Measurements from ENCODE around the gene LRP3.
"Not testable (repeated sequence)": the region's sequence is repeated elsewhere in the genome, so short reads cannot be mapped to it uniquely, and the experiment has no call there.

LRP3 gene

GRCh38 chr19:33175886-33176669 is 18.1 kb upstream of the LRP3 start:
- peak; percentile 27 for DNase-seq (ENCODE audit: low spot score)

GRCh38 chr19:33176670-33177416 is 17.3 kb upstream of the LRP3 start:
- DNase-seq (ENCODE audit: low spot score): peak; percentile 94

GRCh38 chr19:33177417-33177979 is 16.6 kb upstream of the LRP3 start:
- DNase-seq (ENCODE audit: low spot score): no peak

- no peak for DNase-seq (ENCODE audit: low spot score)
Observed at GRCh38 chr19:33186431-33187182, 7.5 kb upstream of the LRP3 start.

GRCh38 chr19:33187183-33187540 is 7.0 kb upstream of the LRP3 start:
- DNase-seq (ENCODE audit: low spot score): no peak

- DNase-seq (ENCODE audit: low spot score): no peak
Observed at GRCh38 chr19:33189453-33189852, 4.7 kb upstream of the LRP3 start.

GRCh38 chr19:33191092-33191491 is 3.0 kb upstream of the LRP3 start:
- not testable (repeated sequence) for DNase-seq (ENCODE audit: low spot score)

GRCh38 chr19:33191501-33191900 is 2.6 kb upstream of the LRP3 start:
- no peak for DNase-seq (ENCODE audit: low spot score)

GRCh38 chr19:33192010-33192409 is 2.1 kb upstream of the LRP3 start:
- no peak for DNase-seq (ENCODE audit: low spot score)

GRCh38 chr19:33193269-33193864 is 763 bp upstream of the LRP3 start:
- DNase-seq (ENCODE audit: low spot score): no peak

GRCh38 chr19:33194532-33194885 is 379 bp downstream of the LRP3 start:
- DNase-seq (ENCODE audit: low spot score): no peak

- DNase-seq (ENCODE audit: low spot score): no peak
Observed at GRCh38 chr19:33194886-33195644, 935 bp downstream of the LRP3 start.

- no peak for DNase-seq (ENCODE audit: low spot score)
Observed at GRCh38 chr19:33195645-33196347, 1.7 kb downstream of the LRP3 start.

GRCh38 chr19:33196446-33197193 is 2.5 kb downstream of the LRP3 start:
- no peak for DNase-seq (ENCODE audit: low spot score)

GRCh38 chr19:33197591-33198000 is 3.5 kb downstream of the LRP3 start:
- no peak for DNase-seq (ENCODE audit: low spot score)

GRCh38 chr19:33198169-33198568 is 4.0 kb downstream of the LRP3 start:
- DNase-seq (ENCODE audit: low spot score): no peak

GRCh38 chr19:33199441-33200265 is 5.5 kb downstream of the LRP3 start:
- DNase-seq (ENCODE audit: low spot score): no peak

- DNase-seq (ENCODE audit: low spot score): no peak
Observed at GRCh38 chr19:33201473-33201872, 7.3 kb downstream of the LRP3 start.

- DNase-seq (ENCODE audit: low spot score): no peak
Observed at GRCh38 chr19:33201886-33202545, 7.9 kb downstream of the LRP3 start.

All from germinal center (tissue), 1 donor.